Glutamatergic neuron (in vitro differentiated cells): ENCODE data around the gene CNPY2. TPM values are rescaled to one million over a fixed set of nuclear protein-coding genes. Genes with fewer than 3 reads are reported as not detected.
"Not testable (repeated sequence)": the region's sequence is repeated elsewhere in the genome, so short reads cannot be mapped to it uniquely, and the experiment has no call there.

Source experiments
- DNase-seq: peaks from one replicate; pipeline ENCODE4 v3.0.0; 2022
- H3K27ac Mint-ChIP-seq: one replicate; pipeline ENCODE4 v1.8.0; 2020; ENCODE audit warnings: mild to moderate bottlenecking, mixed read lengths, inconsistent platforms; ENCODE audit not compliant: unreplicated experiment
- H3K27me3 Mint-ChIP-seq: one replicate; pipeline ENCODE4 v1.8.0; 2020; ENCODE audit warnings: mild to moderate bottlenecking, moderate library complexity, mixed read lengths, inconsistent platforms; ENCODE audit not compliant: unreplicated experiment
- H3K36me3 Mint-ChIP-seq: one replicate; pipeline ENCODE4 v1.8.0; 2020; ENCODE audit warnings: mild to moderate bottlenecking, mixed read lengths, inconsistent platforms; ENCODE audit not compliant: unreplicated experiment
- H3K4me1 Mint-ChIP-seq: one replicate; pipeline ENCODE4 v1.8.0; 2020; ENCODE audit warnings: mild to moderate bottlenecking, low read depth, mixed read lengths, inconsistent platforms; ENCODE audit not compliant: unreplicated experiment
- H3K4me3 Mint-ChIP-seq: one replicate; pipeline ENCODE4 v1.8.0; 2020; ENCODE audit warnings: mild to moderate bottlenecking, mixed read lengths, inconsistent platforms; ENCODE audit not compliant: unreplicated experiment
- H3K9me3 Mint-ChIP-seq: one replicate; pipeline ENCODE4 v1.8.0; 2020; ENCODE audit warnings: mild to moderate bottlenecking, moderate library complexity, mixed read lengths, inconsistent platforms; ENCODE audit not compliant: unreplicated experiment
- CTCF ChIP-seq: fragments of 200-600 bp; sonication (generic); IDR thresholded peaks from one replicate; pipeline ENCODE4 v1.5.0; 2021; ENCODE audit not compliant: partially characterized antibody, unreplicated experiment
- total RNA-seq: library from RNA; stranded (reverse); fragmentation: NEBNext Ultra II Directional; extraction: Animal tissue kit (Norgen Biotek cat#: 25700); gene quantifications from one replicate; pipeline ENCODE4 v1.2.1, GENCODE V29; 2021; ENCODE audit not compliant: unreplicated experiment

Gene CNPY2
- total RNA-seq, 1 donor from 2014 or later = 141 TPM

- no peak overlapping the region for H3K4me3 Mint-ChIP-seq
- TF ChIP-seq CTCF = no peak
These were observed 30.9 kb upstream of the CNPY2 start for GRCh38 chr12:56346675-56347074.

GRCh38 chr12:56342290-56342689, 26.5 kb upstream of the CNPY2 start:
- not testable (repeated sequence) for H3K27me3 Mint-ChIP-seq, H3K36me3 Mint-ChIP-seq, H3K4me1 Mint-ChIP-seq, H3K9me3 Mint-ChIP-seq, H3K27ac Mint-ChIP-seq, DNase-seq, H3K4me3 Mint-ChIP-seq

More at GRCh38 chr12:56346675-56347074, 30.9 kb upstream of the CNPY2 start:
- Mint-ChIP-seq H3K9me3 (no peaks in the 10 kb centered on the region), H3K27ac (peak overlapping the region; percentile 33), H3K4me1 (no peaks in the 10 kb centered on the region), H3K36me3 (no peaks in the 10 kb centered on the region), H3K27me3 (no peaks in the 10 kb centered on the region)
- no peak for DNase-seq

GRCh38 chr12:56341616-56342015, 25.8 kb upstream of the CNPY2 start:
- Mint-ChIP-seq H3K27ac (no peak overlapping the region), H3K4me1 (no peaks in the 10 kb centered on the region), H3K27me3 (no peaks in the 10 kb centered on the region), H3K36me3 (no peaks in the 10 kb centered on the region), H3K4me3 (no peak overlapping the region), H3K9me3 (peaks cover 3% of the 10 kb centered on the region)
- DNase-seq = no peak
- no peak for TF ChIP-seq CTCF

- no peak for DNase-seq
- TF ChIP-seq CTCF = no peak
- Mint-ChIP-seq H3K27me3 (no peaks in the 10 kb centered on the region), H3K27ac (peak overlapping the region; percentile 44), H3K4me1 (peaks cover 2% of the 10 kb centered on the region), H3K4me3 (no peak overlapping the region), H3K36me3 (no peaks in the 10 kb centered on the region), H3K9me3 (peaks cover 6% of the 10 kb centered on the region)
These were observed 23.3 kb upstream of the CNPY2 start for GRCh38 chr12:56339158-56339422.

- H3K4me1 Mint-ChIP-seq = peaks cover 2% of the 10 kb centered on the region
- no peak for TF ChIP-seq CTCF
- peaks cover 2% of the 10 kb centered on the region for H3K27me3 Mint-ChIP-seq
- DNase-seq = no peak
- peak within 1 kb of the TSS; percentile 44 for H3K27ac Mint-ChIP-seq
- H3K4me3 Mint-ChIP-seq = no peak within 1 kb of the TSS
- peaks cover 8% of the 10 kb centered on the region for H3K9me3 Mint-ChIP-seq
- no peaks in the 10 kb centered on the region for H3K36me3 Mint-ChIP-seq
These were observed 22.7 kb upstream of the CNPY2 start, which contains the start of gene IL23A for GRCh38 chr12:56338308-56339157. Gene IL23A, plus strand, starts transcription at chr12:56338884. Its CDS starts 161 bp downstream, at chr12:56339045.
